Hematopoietic multipotent progenitor cell treated with erythropoietin and hydrocortisone succinate and interleukin-3 and kit ligand, for 4 days (in vitro differentiated cells): ENCODE results near the gene HACD2.

Experiments
- DNase-seq: peaks from one replicate; pipeline ENCODE4 v3.0.0-alpha.2; 2015

HACD2 gene

DNA sequence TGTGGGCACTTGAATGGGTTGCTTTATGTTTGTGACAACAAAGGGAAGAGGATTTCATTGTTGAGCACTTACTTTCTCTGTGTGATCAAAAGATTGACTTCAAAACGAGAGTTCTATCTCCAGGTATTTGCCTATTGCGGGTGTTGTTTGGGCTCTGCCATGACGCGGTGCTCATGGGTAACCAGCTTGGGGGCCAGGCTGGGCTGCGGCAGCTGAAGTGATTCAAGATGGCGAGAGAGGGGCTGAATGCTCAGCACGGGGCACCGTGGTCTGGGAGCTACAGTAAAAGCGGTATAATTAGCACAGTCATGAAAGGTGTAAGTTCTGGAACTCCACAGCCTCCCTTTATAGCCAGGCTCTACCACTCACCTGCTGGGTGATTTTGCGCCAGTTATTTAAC lies 105.0 kb downstream of the HACD2 start:
- no peak for DNase-seq

DNA sequence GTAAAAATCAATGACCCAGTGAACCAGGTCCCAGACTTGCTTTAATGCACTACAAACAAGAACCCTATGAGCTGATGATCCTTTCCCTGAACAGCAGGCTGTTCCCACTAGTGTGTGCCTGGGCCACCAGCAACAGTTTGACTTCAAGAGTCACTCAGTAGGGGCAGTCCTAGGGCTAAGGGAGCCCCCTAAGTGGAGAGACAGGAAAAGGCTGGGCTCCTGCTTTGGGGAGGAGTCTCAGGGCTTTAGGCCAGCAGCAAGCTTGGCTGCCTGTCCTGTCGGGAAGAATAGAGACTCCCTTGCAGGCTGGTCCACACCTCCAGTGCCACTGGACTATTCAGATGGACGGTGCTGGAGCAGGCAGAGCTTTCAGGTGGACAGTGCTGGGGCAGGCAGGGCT lies 106.5 kb downstream of the HACD2 start:
- DNase-seq, result no peak

DNA sequence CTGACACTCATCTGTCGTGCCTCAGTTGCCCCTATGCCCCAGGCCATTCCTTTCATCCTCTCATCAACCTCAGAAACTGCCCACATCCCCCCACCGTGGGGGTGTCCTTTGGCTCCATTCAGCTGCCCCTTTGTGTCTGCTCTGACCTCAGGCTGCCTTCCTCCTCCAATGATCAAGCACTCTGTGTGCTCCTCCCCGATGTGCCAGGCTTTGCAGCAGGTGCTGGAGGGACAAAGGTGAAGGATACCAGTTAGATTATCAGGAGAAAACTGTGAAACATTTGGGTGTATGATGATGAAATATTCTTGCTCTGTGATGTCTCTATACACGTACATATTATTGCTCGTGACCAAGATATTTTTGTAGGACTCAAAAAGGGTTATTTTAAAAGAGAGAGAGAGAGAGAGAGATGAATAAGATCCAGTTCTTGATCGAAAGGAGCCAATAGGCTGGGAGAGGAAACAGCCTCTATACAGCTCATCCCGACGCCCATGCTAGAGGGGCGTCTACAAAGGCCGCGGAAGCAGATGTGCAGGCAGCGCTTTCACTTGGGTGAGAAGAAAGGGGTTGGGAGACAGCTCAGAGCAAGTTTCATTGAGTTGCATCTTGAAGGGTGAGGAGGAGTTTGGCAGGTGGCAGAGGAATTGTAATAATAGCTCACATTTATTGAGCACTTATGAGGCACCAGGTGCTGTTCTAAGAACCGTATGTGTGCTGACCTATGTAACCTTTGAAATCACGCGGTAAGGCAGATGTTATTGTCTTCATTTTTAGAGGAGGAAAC lies 107.7 kb downstream of the HACD2 start:
- DNase-seq, result no peak

DNA sequence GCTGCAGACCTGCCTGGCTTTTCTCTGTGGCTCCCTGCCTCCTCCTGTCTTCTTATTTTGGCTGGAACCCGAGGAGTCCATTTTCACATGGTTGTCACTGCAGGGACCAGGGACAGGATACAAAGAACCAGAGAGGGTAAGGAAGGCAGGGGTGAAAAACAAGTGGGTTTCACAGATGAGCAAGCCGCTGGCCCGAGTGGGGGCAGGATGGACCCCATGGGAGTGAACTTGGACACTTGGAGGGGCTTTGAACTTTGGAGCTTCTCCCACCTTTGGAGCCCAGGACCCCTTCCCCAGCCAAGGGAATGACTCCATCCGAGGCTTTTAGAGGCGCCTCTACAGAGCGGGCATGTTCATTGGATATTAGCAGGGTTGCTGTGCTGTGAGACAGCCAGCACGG lies 109.1 kb downstream of the HACD2 start:
- DNase-seq, result peak; percentile 10

DNA sequence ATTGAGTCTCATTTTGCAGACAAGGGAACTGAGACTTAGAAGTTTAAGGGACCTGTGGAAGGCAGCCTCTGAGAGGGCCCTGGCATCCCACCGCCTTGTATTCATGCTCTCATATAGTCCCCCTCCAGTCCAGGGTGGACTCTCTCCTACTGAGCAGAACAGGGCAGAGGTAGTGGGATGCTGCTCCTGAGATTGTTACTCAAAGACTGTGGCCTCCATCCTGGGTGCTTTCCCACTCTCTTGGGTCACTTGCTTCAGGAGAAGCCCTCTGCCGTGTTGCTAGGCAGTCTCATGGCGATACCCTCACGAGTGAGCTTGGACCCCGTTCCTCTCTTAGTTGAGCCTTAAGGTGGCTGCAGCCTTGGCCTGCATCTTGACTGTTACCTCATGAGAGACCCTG lies 113.7 kb downstream of the HACD2 start:
- DNase-seq, result no peak

DNA sequence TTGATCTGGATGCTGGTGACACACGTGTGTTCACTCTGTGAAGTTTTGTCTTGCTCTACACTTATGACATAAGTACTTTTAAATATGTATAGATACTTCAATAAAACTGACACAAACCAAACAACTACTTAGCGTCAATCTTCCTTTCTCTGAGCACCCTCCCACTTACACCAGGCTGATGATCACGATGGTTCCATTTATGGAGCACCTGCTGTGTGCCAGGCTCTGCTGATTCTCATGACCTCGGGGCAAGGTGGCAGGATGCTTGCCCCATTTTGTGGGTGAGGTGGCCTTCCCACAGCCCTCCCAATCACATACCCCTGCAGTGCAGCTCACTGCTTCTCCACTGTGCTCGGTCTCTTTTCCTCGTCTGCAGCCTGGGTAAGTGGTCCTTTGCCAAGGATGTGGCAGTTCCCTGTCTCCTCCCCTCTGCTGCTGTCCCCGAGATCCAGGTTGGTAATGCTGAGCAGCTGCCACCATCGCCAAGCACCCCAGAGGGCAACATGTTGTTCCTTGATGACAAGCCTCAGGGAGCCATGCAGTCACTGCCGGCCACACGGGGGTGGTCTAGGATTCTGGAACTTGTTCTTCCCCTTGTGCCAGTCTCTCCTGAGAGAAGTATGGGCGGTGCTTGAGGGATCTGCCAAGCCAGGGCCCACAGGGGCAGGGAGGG lies 115.4 kb downstream of the HACD2 start:
- DNase-seq, result no peak

DNA sequence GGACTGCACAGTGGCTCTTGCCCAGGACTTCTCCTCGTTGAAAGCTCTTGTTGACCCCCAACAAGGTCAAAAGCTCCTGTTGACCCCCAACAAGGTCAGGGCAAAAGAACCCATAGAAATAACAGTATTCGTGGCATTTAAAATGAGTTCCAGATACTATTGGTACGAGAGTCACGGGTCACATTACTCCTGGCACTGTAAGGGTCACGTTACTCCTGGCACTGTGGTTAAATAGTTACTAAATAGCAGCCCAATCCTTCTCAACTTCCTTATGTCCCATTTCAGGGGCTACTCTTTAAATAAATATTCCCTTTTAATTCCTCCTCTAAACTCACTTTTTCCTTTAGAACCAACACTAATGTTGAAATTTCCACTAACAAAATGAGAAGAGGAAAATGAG lies 117.8 kb downstream of the HACD2 start:
- DNase-seq, result no peak

DNA sequence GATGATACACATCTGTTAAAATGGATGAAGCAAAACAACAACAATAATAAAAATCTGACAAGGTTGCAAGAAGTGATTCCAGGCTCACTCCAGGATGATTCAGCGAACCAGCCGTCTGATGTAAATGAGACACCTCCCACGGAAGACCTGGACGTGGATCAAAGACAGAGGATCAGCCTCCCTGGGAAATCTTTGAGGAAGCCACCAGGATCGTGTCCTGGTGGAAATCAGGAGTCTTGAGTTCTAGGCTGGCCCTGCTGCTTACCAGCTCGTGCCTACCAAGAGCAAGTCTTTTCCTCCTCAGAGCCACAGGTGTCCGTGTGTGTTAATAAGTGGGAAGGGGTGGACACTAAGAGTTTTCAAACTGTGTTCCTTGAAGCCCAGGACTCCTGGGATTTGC lies 120.6 kb downstream of the HACD2 start:
- DNase-seq, result no peak

DNA sequence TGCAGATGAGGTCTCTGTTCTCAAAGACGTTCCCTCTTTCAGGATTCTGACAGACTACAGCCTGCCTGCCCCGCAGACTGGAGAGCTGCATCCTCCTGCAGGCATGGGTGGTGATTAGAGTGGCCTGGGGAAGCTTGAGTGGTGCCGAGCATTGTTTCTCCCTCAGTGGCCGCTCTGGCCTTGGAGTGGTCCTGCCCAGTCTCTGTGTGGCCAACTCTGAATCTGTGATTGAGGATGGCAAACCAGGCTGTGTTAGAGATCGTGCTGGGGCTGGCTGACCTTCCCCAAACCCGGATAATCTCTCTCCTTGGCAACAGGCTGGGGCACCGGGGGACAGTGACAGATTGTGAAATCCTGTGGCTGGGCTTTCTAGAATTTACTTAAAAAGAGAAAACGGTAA lies 125.0 kb downstream of the HACD2 start:
- peak; percentile 21 for DNase-seq

DNA sequence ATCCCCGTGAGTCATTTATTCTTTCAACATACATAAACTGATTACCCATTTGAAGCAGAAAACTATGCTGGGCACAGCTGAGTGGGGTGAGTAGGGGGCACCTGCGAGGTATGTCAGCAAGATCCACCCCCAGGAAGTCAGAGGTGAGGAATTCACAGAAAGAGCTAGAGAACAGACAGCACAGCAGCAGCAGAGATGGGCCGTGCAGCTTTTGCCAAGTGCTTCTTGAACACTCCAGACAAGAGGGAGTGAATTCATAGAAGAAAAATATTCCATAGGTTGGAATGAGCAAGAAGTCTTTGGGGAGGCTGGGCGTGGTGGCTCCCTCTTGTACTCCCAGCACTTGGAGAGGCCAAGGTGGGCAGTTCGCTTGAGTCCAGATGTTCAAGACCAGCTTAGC lies 126.6 kb downstream of the HACD2 start:
- DNase-seq, result no peak

DNA sequence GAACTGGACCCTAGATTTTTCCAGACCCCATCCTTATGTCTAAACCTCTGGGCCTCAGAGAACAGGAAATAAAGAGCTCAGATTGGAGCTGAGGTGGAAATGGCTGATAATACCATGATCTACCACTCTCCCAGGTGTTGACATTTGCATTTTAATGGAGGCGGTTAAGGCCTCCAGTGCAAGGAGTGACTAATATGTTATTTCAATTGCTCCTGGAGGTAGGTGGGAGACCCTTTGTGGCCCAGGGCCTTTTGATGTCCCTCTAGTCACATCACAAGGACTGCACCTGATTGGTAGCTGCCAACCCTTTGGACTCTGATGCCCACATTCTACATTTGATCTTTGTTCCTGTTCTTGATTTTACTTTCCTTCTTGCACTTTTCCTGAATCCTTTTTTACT lies 127.0 kb downstream of the HACD2 start:
- DNase-seq, result no peak

DNA sequence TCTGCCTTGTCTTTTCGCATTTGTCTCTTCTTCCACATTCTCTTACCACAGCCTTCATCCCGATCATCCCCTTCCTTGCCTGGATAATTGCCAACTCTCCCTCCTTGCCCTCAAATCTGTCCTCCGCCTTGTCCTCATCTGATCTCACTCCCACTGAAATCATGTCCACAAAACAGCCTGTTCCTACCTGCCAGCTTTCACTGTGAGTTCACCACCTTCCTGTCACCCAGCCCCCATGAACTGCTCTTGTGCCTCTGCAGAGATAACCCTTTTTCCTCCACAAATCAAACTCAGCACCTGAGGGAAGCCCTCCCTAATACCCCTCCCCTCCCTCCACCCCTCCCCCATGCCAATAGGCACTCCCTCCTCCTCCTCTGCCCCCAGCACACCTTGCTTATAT lies 131.2 kb downstream of the HACD2 start:
- DNase-seq, result no peak

DNA sequence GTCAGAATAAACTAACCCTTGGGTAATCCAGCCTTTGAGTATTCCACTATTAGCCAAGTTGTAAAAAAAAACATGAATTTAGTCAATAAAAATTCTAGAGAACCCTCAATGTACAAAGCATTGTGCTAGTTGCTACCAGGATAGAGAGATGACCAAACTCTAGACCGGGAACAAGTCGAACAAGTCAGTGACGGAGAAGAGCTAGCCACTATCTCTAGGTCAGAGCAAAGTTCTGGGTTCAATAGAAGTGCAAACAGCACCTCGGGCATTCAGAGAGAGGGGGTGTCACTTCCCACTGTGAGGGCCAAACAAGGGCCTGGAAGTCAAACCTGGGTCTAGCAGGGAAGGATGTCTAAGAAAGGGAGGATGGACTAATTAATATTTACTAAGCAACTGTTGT lies 133.7 kb downstream of the HACD2 start:
- no peak for DNase-seq

DNA sequence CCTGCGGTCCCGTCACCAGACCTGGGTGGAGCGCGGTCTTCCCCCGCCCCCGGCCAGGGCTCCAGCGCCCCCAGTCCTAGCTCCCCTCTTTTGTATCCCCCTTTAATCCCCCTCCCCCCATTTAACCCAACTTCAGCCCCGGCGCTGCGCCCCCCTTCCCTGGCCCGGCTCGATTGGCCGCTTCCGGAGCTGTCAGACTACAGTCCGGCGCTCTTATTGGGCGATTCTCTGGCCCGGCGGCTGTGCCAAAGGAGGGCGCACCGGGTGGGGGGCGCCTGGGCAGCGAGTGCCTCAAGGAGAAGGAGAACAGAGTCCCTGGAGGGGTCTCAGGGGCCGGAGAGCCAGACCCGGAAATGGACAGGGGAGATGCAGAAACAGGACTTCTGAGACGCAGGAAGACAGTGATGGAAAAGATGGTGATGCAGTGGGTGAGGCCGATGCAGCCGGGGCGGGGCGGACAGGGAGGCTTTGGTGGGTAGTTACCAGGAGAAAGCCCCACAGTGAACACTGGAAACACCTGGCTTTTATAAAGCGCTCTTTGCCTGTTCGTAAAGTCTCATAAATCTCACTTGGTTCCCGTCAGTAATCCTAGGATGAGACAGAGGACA lies 134.8 kb downstream of the HACD2 start:
- DNase-seq, result no peak

DNA sequence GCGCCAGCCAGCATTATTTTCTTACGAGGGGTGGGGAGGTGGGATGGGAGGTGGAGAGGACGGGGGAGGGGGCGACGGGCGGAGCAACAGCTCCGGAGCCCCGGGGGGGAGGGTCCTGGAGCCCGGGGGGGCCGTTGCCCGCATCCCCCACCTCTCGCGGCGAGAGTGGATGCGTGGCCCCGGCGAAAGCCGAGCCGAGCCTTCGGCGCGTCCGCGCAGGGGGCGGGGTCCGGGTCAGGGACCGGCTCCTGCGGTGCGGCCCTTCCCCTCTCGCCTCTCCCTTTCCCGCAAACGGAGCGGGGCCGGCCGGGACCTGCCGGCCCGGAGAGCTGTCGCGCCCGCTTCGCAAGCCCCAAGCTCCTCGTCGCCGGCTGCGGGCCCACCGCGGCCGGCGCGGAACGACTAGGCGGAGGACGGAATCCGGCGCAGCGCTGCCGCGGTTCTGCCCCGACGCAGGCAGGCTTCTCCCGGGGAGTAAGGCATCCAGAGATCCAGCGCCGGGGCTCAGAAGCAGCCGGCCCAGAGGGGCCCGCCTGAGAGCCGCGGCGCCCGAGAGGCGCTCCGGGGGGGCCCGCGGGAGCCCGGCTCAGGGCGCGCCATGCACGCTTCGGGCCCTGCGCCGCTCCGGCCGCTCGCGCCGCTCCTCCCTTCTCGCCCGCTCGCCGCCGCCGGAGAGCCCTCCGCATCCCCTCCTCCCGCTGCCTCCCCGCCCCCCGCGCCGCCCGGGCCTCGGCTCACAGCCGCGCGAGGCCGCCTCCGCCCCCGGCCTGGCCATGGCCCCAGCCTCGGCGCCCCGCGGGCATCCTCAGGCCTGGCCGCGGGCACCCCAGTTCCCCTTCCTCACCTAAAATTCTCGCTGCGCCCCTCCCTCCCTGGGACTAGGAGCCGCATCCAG lies 135.5 kb downstream of the HACD2 start:
- peak; percentile 32 for DNase-seq

DNA sequence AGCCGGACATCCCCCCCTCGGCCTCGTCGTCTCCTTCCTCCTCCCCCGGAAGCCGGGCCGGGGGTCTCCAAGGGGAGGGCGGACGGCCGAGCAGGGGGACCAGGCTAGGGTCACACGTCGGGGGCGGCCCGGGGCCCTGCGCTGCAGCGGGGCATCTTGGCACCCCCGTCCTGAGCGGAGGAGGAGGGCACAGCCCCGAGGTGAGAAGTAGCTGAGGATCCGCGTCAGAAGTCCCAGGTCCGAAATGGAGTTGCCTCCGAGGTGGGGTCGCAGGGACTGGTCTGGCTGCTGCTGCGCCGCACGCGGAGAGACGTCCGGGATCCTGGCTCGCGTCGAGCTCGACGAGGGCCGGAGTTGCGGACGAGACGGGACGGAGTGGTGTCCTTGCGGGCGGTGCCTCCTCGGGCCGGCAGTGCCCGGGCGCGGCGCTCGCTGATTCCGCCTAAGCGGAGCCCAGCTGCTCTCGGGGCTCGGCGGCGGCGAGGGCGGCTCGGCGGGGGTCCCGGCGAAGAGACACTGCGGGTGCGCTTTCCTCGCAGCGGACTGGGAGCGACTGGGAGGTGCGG lies 136.2 kb downstream of the HACD2 start, which contains the start of gene ADCY5:
ADCY5 (minus strand) TSS at position 555 of the 566 bp plus-strand sequence; CDS start at position 10, 545 bp downstream.
- DNase-seq, result peak; percentile 21

DNA sequence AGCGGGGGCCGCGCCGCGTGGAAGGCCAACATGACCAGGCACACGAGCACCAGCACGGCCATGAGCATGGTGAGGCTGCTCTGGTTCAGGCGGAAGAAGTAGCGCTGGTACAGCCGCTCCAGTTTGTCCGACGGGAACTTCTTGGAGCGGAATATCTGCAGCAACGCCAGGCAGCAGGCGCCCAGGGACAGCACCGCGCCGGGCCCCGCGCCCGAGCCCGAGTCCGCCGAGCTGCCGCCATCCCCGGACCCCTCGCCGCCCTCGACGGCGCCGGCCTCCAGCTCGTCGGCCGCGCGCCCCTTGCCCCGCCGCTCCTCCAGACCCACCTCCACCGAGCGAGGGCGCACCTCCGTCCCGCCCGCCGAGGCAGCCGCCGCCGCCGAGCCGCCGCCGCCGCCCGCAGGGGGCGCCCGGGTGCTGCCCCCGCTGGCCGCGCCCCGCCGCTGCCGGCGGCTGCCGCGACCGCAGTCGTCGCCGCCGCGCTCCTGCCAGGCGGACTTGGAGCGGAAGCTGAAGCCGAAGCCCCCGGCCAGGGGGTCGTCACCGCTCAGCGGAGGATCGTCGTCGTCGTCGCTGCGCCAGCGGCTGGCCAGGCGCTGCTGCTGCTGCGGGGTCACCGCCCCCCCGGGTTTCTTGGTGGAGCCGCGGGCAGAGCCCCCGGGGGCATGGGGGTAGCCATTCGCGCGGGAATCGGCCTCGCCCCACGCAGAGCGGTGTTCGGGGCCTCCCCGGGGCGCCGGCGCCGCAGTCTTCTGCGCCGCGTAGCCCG lies 136.9 kb downstream of the HACD2 start:
- peak; percentile 70 for DNase-seq

DNA sequence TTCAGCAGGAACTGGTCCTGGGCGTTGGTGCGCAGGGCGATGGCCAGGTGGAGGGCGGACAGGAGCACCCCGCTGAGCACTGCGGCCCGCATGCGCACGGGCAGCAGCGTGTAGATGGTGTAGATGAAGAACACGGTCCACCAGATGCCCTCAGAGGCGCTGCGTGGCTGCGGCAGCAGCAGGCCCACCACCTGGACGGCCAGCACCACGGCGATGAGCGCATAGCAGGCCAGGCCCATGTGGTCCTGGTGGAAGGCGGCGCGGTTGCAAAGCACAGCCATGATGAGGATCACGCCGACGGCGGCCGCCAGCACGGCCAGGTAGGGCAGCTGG lies 137.5 kb downstream of the HACD2 start:
- DNase-seq, result no peak

DNA sequence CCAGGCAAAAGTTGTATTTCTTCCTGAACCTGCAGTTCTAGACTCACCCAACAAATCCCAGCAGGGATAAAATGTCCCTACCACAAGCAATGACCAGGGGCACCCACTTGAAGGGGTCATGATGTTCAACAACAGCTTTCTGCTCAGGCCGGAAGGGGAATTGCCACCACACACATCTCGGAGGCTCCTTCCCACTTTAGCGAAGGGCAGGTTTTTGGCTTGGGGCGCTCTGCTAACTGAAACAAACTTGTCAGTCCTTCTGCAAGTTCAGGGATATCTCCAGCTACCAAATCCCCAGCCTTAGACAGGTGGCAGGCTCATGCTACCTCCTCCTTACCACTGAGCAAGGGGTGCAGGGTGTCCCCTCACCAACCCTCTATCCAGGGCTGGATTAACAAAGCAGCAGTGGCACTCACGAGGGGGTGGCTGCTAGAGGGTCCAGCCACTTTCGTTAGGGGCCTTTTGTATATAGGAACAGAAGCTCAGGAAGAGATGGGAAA lies 138.2 kb downstream of the HACD2 start:
- DNase-seq, result no peak

DNA sequence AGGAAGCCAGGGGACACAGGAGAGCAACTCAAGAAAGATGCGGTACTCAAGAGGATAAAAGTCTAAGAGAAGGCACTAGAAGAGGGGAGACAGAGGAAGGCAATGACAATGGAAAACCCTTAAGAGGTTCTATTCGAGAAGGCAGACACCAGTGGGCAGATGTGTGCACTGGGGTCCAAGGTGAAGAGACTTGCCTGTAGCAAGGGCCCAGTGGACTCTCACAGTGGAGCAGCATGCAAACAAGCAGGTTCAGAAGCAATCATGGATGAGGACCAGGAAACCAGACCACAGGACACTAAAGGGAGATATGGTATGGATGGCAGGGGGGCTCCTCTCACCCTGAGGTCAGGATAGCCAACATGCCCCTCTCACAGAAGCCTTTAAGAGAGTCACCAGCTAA lies 138.6 kb downstream of the HACD2 start:
- DNase-seq, result no peak

DNA sequence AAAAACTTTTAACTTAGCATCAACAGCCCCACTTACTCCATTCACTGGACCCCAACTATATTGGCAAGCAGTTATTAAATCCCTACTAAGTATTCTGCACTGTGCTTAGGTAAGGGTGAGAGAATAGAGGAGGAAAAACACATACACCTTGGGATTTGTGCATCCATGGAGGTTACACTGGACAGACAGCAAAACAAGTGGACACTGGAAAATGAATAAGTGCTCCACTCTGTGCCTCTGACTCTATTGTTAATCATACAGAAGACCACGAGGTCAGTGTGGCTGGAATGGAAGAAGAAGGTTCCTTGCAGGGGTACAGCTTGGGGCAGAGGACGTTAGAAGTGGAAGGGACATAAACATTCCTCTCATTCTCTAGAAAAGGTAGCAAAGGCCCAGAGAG lies 139.2 kb downstream of the HACD2 start:
- no peak for DNase-seq

DNA sequence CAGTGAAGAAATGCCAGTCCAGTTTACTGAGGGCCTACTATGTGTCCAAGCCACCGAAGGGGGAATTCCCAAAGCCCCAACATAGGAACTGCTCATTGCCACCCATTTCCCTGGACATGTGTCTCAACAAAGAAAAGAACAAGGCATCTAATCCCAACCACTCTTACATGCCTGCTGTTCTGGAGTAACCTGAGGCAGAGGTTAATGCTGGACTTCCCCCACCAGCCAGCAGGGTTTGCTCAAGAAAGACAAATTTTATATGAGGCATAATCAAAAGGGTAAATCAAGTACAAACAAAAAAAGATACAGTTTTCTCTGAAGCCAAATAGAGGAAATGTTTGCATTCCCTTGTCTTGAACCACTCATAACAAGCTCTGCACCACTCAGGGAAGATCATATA lies 140.1 kb downstream of the HACD2 start:
- no peak for DNase-seq
